HCT116 (cell line): ENCODE data around the gene HOXB2. TPM values are rescaled to one million over a fixed set of nuclear protein-coding genes. Genes with fewer than 3 reads are reported as not detected.

ENCODE experiments used
- ATAC-seq: fragments of 200-7000 bp; cut with Tn5 transposase; 2 replicates; pipeline ENCODE4 v1.9.1; 2020; ENCODE audit warnings: mild to moderate bottlenecking, moderate library complexity
- BruUV-seq: library from RNA; stranded (reverse); fragments of 400-500 nt; replicated peaks from 2 replicates; lab custom pipeline; 2021; lab: Mats Ljungman, UMichigan
- CTCF ChIA-PET: fragments of 300-600 bp; sonication (Branson Sonifier 250); formaldehyde crosslinking; loops from one replicate; lab custom pipeline; 2021; ENCODE audit warnings: antibody characterized with exemption; lab: Charles Lee
- POLR2A ChIA-PET: fragments of 300-600, 350-600 bp; sonication (Branson Sonifier 250); formaldehyde crosslinking; loops from one replicate; lab custom pipeline; 2021; ENCODE audit warnings: antibody characterized with exemption; lab: Charles Lee
- RAD21 ChIA-PET, 2 experiments: fragments of 300-600 bp; sonication (Branson Sonifier 250); formaldehyde crosslinking; loops; one replicate each; lab custom pipeline; 2023; ENCODE audit warnings: low total read pairs in 2 of 2; ENCODE audit not compliant: uncharacterized antibody in 2 of 2, unreplicated experiment in 2 of 2, low non-redundant PET in 1 of 2; lab: Charles Lee
- DNase-seq: peaks from one replicate; pipeline ENCODE4 v3.0.0-alpha.2; 2010; ENCODE audit warnings: low read depth, low spot score
- H2AFZ ChIP-seq: fragments of 200-600 bp; shearing (Covaris generic), sonication (generic); 2 replicates; pipeline ENCODE4 v1.6.1; 2017; ENCODE audit warnings: low read depth, mixed run types, mixed read lengths, antibody characterized with exemption, low read length; ENCODE audit not compliant: poor library complexity, severe bottlenecking
- H3K27ac ChIP-seq: 2 replicates; pipeline ENCODE4 v1.5.1; 2012; ENCODE audit warnings: low read depth, low read length
- H3K27me3 ChIP-seq: fragments of 200-600 bp; sonication (generic); 2 replicates; pipeline ENCODE4 v1.6.1; 2016; ENCODE audit warnings: mixed run types, low read length, mixed read lengths; ENCODE audit not compliant: insufficient read depth
- H3K36me3 ChIP-seq, 2 experiments: fragments of 200-500 bp in 1 of 2; fragments of 200-600 bp in 1 of 2; sonication (Bioruptor generic) in 1 of 2; sonication (generic) in 1 of 2; 2 replicates each; pipeline versions ENCODE4 v1.5.1 to v1.6.1; 2014 to 2016; ENCODE audit warnings: low read length in 2 of 2, inconsistent platforms in 1 of 2, mixed read lengths in 1 of 2, mixed run types in 1 of 2; ENCODE audit not compliant: insufficient read depth in 2 of 2, control insufficient read depth in 1 of 2
- H3K4me1 ChIP-seq, 2 experiments: fragments of 200-600 bp in 1 of 2; sonication (generic) in 1 of 2; 2 replicates each; pipeline versions ENCODE4 v1.5.1 to v1.6.1; 2012 to 2017; ENCODE audit warnings: low read length in 2 of 2, inconsistent platforms in 1 of 2, mild to moderate bottlenecking in 1 of 2, mixed read lengths in 1 of 2, mixed run types in 1 of 2, moderate library complexity in 1 of 2; ENCODE audit not compliant: insufficient read depth in 2 of 2, control insufficient read depth in 1 of 2
- H3K4me2 ChIP-seq: fragments of 200-600 bp; sonication (generic); 2 replicates; pipeline ENCODE4 v1.6.1; 2017; ENCODE audit warnings: mixed run types, low read length, mixed read lengths
- H3K4me3 ChIP-seq, 2 experiments: fragments of 200-600 bp in 1 of 2; sonication (generic) in 1 of 2; replicated peaks in 1 of 2; 2 replicates each; pipeline ENCODE4 v1.5.1; 2011 to 2016; ENCODE audit warnings: low read length in 2 of 2, control low read depth in 1 of 2, low read depth in 1 of 2, mild to moderate bottlenecking in 1 of 2, mixed read lengths in 1 of 2, mixed run types in 1 of 2
- H3K79me2 ChIP-seq: fragments of 200-600 bp; sonication (generic); 2 replicates; pipeline ENCODE4 v1.6.1; 2017; ENCODE audit warnings: mild to moderate bottlenecking, mixed run types, low read length, moderate library complexity, mixed read lengths; ENCODE audit not compliant: insufficient read depth
- H3K9ac ChIP-seq: fragments of 200-600 bp; sonication (generic); 2 replicates; pipeline ENCODE4 v1.6.1; 2016; ENCODE audit warnings: low read length, mixed read lengths
- H3K9me2 ChIP-seq: fragments of 200-600 bp; sonication (generic), shearing (Covaris generic); 2 replicates; pipeline ENCODE4 v1.6.1; 2017; ENCODE audit warnings: mixed run types, mild to moderate bottlenecking, moderate library complexity; ENCODE audit not compliant: insufficient read depth
- H3K9me3 ChIP-seq, 2 experiments: fragments of 200-500 bp in 1 of 2; fragments of 200-600 bp in 1 of 2; sonication (Bioruptor generic) in 1 of 2; sonication (generic) in 1 of 2; 2 replicates each; pipeline ENCODE4 v1.6.1; 2014 to 2017; ENCODE audit warnings: low read length in 2 of 2, mixed read lengths in 2 of 2, inconsistent platforms in 1 of 2, low read depth in 1 of 2, mild to moderate bottlenecking in 1 of 2, mixed run types in 1 of 2, moderate library complexity in 1 of 2; ENCODE audit not compliant: control insufficient read depth in 1 of 2, insufficient read depth in 1 of 2
- H4K20me1 ChIP-seq: fragments of 200-600 bp; sonication (generic), shearing (Covaris generic); 2 replicates; pipeline ENCODE4 v1.6.1; 2017; ENCODE audit warnings: mixed run types, mild to moderate bottlenecking, moderate library complexity; ENCODE audit not compliant: insufficient read depth
- CEBPB ChIP-seq: IDR thresholded peaks from 2 replicates; pipeline ENCODE4 v1.6.1; 2012; ENCODE audit warnings: low read depth
- EZH2phosphoT487 ChIP-seq: fragments of 200-600 bp; IDR thresholded peaks from 2 replicates; pipeline ENCODE4 v1.6.1; 2018; ENCODE audit warnings: antibody characterized with exemption, borderline replicate concordance
- POLR2A ChIP-seq: IDR thresholded peaks from 2 replicates; pipeline ENCODE4 v1.7.0; 2011; ENCODE audit warnings: borderline replicate concordance; ENCODE audit not compliant: insufficient read depth, insufficient read length; ENCODE audit errors: extremely low read depth
- POLR2AphosphoS5 ChIP-seq: IDR thresholded peaks from 2 replicates; pipeline ENCODE4 v1.6.1; 2011; ENCODE audit warnings: mild to moderate bottlenecking, low read depth, low read length, moderate library complexity
- RAD21 ChIP-seq: IDR thresholded peaks from 2 replicates; pipeline ENCODE4 v1.6.1; 2012; ENCODE audit warnings: low read depth, mild to moderate bottlenecking
- SIN3A ChIP-seq: IDR thresholded peaks from 2 replicates; pipeline ENCODE4 v1.6.1; 2012; ENCODE audit warnings: low read depth
- SRF ChIP-seq: IDR thresholded peaks from 2 replicates; pipeline ENCODE4 v1.6.1; 2012; ENCODE audit warnings: low read depth
- YY1 ChIP-seq: IDR thresholded peaks from 2 replicates; pipeline ENCODE4 v1.6.1; 2011; ENCODE audit warnings: low read length, low read depth, moderate library complexity, mild to moderate bottlenecking; ENCODE audit not compliant: insufficient replicate concordance; ENCODE audit errors: extremely low read depth
- ZBTB33 ChIP-seq: IDR thresholded peaks from 2 replicates; pipeline ENCODE4 v1.6.1; 2011; ENCODE audit warnings: mild to moderate bottlenecking, low read length, moderate library complexity; ENCODE audit not compliant: insufficient replicate concordance; ENCODE audit errors: extremely low read depth
- ZFX ChIP-seq: fragments of 450-650 bp; IDR thresholded peaks from 2 replicates; pipeline ENCODE4 v1.6.1; 2017
- ZNF274 ChIP-seq: fragments of 200-500 bp; sonication (Bioruptor generic); IDR thresholded peaks from 2 replicates; pipeline ENCODE4 v1.6.1; 2014; ENCODE audit warnings: mild to moderate bottlenecking, low read depth, low read length, inconsistent platforms
- intact Hi-C: fragments of 100-400 bp; cut with micrococcal nuclease; formaldehyde crosslinking; loops from 2 replicates; pipeline ENCODE4 v1.10.0; 2022
- total RNA-seq: library from RNA; stranded (reverse); gene quantifications from one replicate; pipeline ENCODE4 v1.2.1, GENCODE V29; 2021; ENCODE audit not compliant: unreplicated experiment
- TF ChIP-seq, protein P1 (sequence below): IDR thresholded peaks from 2 replicates; pipeline ENCODE4 v1.6.1; 2012; ENCODE audit warnings: low read depth
- TF ChIP-seq, protein P2 (sequence below), 3 experiments: fragments of 200-600 bp in 1 of 3; sonication (generic) in 1 of 3; IDR thresholded peaks in 2 of 3; conservative IDR thresholded peaks in 1 of 3; 2 replicates each; pipeline ENCODE4 v1.5.1; 2012 to 2017; ENCODE audit warnings: low read depth in 2 of 3, low read length in 2 of 3, antibody characterized with exemption in 1 of 3, borderline replicate concordance in 1 of 3, control low read depth in 1 of 3, mild to moderate bottlenecking in 1 of 3, mixed read lengths in 1 of 3, mixed run types in 1 of 3, moderate library complexity in 1 of 3; ENCODE audit not compliant: insufficient read depth in 1 of 3

The HOXB2 gene
- total RNA-seq, 1 experiment from 2014 or later = 2.0 TPM

- intact Hi-C loops = no loop called here
- H4K20me1 ChIP-seq = no peaks in the 10 kb centered on the region
- no peaks in the 10 kb centered on the region for H3K79me2 ChIP-seq
- ChIA-PET POLR2A (no interaction called here), RAD21 (no interaction called here), CTCF (no interaction called here)
- no TSS peak for BruUV-seq
- no peak overlapping the region for H3K9ac ChIP-seq
- no peak overlapping the region for H3K4me2 ChIP-seq
- H3K9me2 ChIP-seq = no peaks in the 10 kb centered on the region
- H3K4me1 ChIP-seq = peaks cover 14 to 24% of the 10 kb centered on the region in 2 experiments
- no peak overlapping the region for H3K27ac ChIP-seq
- H2AFZ ChIP-seq = no peak overlapping the region
- H3K4me3 ChIP-seq = no peak overlapping the region
- DNase-seq (no peak), ATAC-seq (no peak)
- no peaks in the 10 kb centered on the region for H3K27me3 ChIP-seq
- H3K36me3 ChIP-seq = no peaks in the 10 kb centered on the region
- no peak for TF ChIP-seq ZBTB33
- TF ChIP-seq ZFX = no peak
- no peak for TF ChIP-seq POLR2A
- TF ChIP-seq POLR2AphosphoS5 = no peak
- TF ChIP-seq, protein P1, sequence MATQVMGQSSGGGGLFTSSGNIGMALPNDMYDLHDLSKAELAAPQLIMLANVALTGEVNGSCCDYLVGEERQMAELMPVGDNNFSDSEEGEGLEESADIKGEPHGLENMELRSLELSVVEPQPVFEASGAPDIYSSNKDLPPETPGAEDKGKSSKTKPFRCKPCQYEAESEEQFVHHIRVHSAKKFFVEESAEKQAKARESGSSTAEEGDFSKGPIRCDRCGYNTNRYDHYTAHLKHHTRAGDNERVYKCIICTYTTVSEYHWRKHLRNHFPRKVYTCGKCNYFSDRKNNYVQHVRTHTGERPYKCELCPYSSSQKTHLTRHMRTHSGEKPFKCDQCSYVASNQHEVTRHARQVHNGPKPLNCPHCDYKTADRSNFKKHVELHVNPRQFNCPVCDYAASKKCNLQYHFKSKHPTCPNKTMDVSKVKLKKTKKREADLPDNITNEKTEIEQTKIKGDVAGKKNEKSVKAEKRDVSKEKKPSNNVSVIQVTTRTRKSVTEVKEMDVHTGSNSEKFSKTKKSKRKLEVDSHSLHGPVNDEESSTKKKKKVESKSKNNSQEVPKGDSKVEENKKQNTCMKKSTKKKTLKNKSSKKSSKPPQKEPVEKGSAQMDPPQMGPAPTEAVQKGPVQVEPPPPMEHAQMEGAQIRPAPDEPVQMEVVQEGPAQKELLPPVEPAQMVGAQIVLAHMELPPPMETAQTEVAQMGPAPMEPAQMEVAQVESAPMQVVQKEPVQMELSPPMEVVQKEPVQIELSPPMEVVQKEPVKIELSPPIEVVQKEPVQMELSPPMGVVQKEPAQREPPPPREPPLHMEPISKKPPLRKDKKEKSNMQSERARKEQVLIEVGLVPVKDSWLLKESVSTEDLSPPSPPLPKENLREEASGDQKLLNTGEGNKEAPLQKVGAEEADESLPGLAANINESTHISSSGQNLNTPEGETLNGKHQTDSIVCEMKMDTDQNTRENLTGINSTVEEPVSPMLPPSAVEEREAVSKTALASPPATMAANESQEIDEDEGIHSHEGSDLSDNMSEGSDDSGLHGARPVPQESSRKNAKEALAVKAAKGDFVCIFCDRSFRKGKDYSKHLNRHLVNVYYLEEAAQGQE = no peak
- no peak for TF ChIP-seq CEBPB
- TF ChIP-seq, protein P2, sequence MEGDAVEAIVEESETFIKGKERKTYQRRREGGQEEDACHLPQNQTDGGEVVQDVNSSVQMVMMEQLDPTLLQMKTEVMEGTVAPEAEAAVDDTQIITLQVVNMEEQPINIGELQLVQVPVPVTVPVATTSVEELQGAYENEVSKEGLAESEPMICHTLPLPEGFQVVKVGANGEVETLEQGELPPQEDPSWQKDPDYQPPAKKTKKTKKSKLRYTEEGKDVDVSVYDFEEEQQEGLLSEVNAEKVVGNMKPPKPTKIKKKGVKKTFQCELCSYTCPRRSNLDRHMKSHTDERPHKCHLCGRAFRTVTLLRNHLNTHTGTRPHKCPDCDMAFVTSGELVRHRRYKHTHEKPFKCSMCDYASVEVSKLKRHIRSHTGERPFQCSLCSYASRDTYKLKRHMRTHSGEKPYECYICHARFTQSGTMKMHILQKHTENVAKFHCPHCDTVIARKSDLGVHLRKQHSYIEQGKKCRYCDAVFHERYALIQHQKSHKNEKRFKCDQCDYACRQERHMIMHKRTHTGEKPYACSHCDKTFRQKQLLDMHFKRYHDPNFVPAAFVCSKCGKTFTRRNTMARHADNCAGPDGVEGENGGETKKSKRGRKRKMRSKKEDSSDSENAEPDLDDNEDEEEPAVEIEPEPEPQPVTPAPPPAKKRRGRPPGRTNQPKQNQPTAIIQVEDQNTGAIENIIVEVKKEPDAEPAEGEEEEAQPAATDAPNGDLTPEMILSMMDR (IDR thresholded peaks at IDR 0.05 in 2 of 3, conservative IDR thresholded peaks at IDR 0.05 in 1 of 3; ENCODE audit: borderline replicate concordance in 1 of 3, insufficient read depth in 1 of 3, low read depth in 2 of 3, low read length in 2 of 3) = no peak
- no peak for TF ChIP-seq YY1
- no peak for TF ChIP-seq SIN3A
- no peak for TF ChIP-seq SRF
- no peak for TF ChIP-seq EZH2phosphoT487
- TF ChIP-seq RAD21 = no peak
- no peak for TF ChIP-seq ZNF274
- H3K9me3 ChIP-seq = no peaks in the 10 kb centered on the region
Measured at GRCh38 chr17:48539177-48539576, 5.7 kb downstream of the HOXB2 start.
